Ovary (tissue), 3 donors: ENCODE data around the gene LILRA6.

ENCODE experiments used
- EP300 ChIP-seq: sonication (generic); formaldehyde crosslinking; IDR thresholded peaks from one replicate; pipeline ENCODE4 v1.6.1; 2017; ENCODE audit warnings: antibody characterized with exemption
- POLR2A ChIP-seq: fragments of 450-650 bp; IDR thresholded peaks from one replicate; pipeline ENCODE4 v1.6.1; 2017; ENCODE audit warnings: antibody characterized with exemption, mild to moderate bottlenecking, moderate library complexity
- TF ChIP-seq, protein P1 (sequence below), 3 donors: fragments of 450-650 bp in 2 of 3; fragments of 200-600 bp in 1 of 3; IDR thresholded peaks; one replicate each; pipeline versions ENCODE4 v1.5.1 to v1.8.0; 2016 to 2022; ENCODE audit warnings: antibody characterized with exemption in 3 of 3, mild to moderate bottlenecking in 1 of 3
- donor health status: DM: no; HTN: no; CAD: no.

DNA sequence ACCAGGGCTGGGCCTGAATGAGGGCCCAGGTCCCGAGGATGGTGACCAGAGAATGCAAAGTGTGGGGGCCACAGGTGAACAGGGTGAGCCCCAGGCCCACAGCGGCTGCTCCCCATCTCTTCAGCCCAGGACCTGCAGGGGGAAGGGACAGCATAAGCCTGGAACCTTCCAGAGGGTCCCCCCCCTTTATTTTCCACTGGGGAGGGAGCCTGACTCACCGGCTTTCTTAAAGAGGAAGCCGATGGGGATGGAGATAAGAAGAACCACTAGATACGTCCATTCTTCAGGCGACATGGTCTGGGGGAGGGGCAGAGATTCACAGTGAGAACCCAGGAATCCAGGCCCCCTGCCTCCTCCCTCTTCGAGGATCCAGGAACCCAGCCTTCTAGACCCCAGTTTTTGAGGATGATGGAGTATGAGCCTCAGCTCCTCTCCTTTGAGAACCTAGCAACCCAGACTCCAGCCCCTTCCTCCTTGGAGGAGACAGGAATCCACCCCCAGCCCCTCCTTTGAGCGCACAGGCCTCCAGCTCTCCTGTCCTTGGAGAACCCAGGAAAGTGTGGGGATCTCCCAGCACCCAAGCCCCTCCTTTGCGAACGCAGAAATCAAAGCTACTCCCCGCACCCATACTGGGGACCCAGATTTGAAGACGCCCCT is 54.2 kb downstream of the LILRA6 start:
- TF ChIP-seq EP300 (no peak), POLR2A (no peak)
- TF ChIP-seq, protein P1, sequence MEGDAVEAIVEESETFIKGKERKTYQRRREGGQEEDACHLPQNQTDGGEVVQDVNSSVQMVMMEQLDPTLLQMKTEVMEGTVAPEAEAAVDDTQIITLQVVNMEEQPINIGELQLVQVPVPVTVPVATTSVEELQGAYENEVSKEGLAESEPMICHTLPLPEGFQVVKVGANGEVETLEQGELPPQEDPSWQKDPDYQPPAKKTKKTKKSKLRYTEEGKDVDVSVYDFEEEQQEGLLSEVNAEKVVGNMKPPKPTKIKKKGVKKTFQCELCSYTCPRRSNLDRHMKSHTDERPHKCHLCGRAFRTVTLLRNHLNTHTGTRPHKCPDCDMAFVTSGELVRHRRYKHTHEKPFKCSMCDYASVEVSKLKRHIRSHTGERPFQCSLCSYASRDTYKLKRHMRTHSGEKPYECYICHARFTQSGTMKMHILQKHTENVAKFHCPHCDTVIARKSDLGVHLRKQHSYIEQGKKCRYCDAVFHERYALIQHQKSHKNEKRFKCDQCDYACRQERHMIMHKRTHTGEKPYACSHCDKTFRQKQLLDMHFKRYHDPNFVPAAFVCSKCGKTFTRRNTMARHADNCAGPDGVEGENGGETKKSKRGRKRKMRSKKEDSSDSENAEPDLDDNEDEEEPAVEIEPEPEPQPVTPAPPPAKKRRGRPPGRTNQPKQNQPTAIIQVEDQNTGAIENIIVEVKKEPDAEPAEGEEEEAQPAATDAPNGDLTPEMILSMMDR (IDR thresholded peaks at IDR 0.05): no peak
